ENCODE results near the gene GRIK4. TPM values are rescaled to one million over a fixed set of nuclear protein-coding genes. Genes with fewer than 3 reads are reported as not detected.
"Not testable (repeated sequence)": the region's sequence is repeated elsewhere in the genome, so short reads cannot be mapped to it uniquely, and the experiment has no call there.

GRIK4 gene
- total RNA-seq, 1 donor from 2014 or later: not detected

- no peak overlapping the region for H3K4me3 ChIP-seq
- no peaks in the 10 kb centered on the region for H3K36me3 ChIP-seq
- intact Hi-C loops (cut with DNase I): no loop called here
- no peak for DNase-seq (ENCODE audit: low spot score in 2 of 2)
- H3K27me3 ChIP-seq: no peaks in the 10 kb centered on the region
- TF ChIP-seq CTCF (IDR thresholded peaks at IDR 0.05): no peak
- H3K27ac ChIP-seq: no peak overlapping the region
- peaks cover 0 to 9% of the 10 kb centered on the region in 2 donors for H3K9me3 ChIP-seq
- no peaks in the 10 kb centered on the region for H3K4me1 ChIP-seq
Observed at GRCh38 chr11:120622189-120622875, 110.8 kb downstream of the GRIK4 start.

GRCh38 chr11:120624992-120625391 is 113.4 kb downstream of the GRIK4 start:
- H3K27me3 ChIP-seq; intact Hi-C loops (cut with DNase I); H3K4me3 ChIP-seq; H3K4me1 ChIP-seq; H3K27ac ChIP-seq; H3K36me3 ChIP-seq; DNase-seq (ENCODE audit: low spot score in 2 of 2); H3K9me3 ChIP-seq: not testable (repeated sequence)

GRCh38 chr11:120625565-120625964 is 114.0 kb downstream of the GRIK4 start:
- H3K27ac ChIP-seq: no peak overlapping the region
- no peak for DNase-seq (ENCODE audit: low spot score in 2 of 2)
- no peaks in the 10 kb centered on the region for H3K4me1 ChIP-seq
- H3K36me3 ChIP-seq: no peaks in the 10 kb centered on the region
- H3K27me3 ChIP-seq: no peaks in the 10 kb centered on the region
- no peak for TF ChIP-seq CTCF (IDR thresholded peaks at IDR 0.05)
- no peaks in the 10 kb centered on the region for H3K9me3 ChIP-seq
- intact Hi-C loops (cut with DNase I): no loop called here
- no peak overlapping the region for H3K4me3 ChIP-seq

- Histone ChIP-seq H3K4me1 (no peaks in the 10 kb centered on the region), H3K4me3 (no peak overlapping the region), H3K36me3 (no peaks in the 10 kb centered on the region), H3K27me3 (no peaks in the 10 kb centered on the region), H3K27ac (no peak overlapping the region), H3K9me3 (no peaks in the 10 kb centered on the region)
- intact Hi-C loops (cut with DNase I): no loop called here
- no peak for TF ChIP-seq CTCF (IDR thresholded peaks at IDR 0.05)
- no peak for DNase-seq (ENCODE audit: low spot score in 2 of 2)
Observed at GRCh38 chr11:120626791-120627190, 115.2 kb downstream of the GRIK4 start.

- intact Hi-C loops (cut with DNase I): no loop called here
- Histone ChIP-seq H3K36me3 (no peaks in the 10 kb centered on the region), H3K27me3 (no peaks in the 10 kb centered on the region), H3K4me1 (no peaks in the 10 kb centered on the region), H3K9me3 (no peaks in the 10 kb centered on the region), H3K27ac (no peak overlapping the region), H3K4me3 (no peak overlapping the region)
- no peak for TF ChIP-seq CTCF (IDR thresholded peaks at IDR 0.05)
- DNase-seq (ENCODE audit: low spot score in 2 of 2): no peak
Observed at GRCh38 chr11:120627327-120628163, 116.0 kb downstream of the GRIK4 start.

- TF ChIP-seq CTCF (IDR thresholded peaks at IDR 0.05): no peak
- intact Hi-C loops (cut with DNase I): no loop called here
- H3K27me3 ChIP-seq: no peaks in the 10 kb centered on the region
- no peak overlapping the region for H3K27ac ChIP-seq
- H3K4me3 ChIP-seq: no peak overlapping the region
- no peaks in the 10 kb centered on the region for H3K9me3 ChIP-seq
- DNase-seq (ENCODE audit: low spot score in 2 of 2): no peak
- no peaks in the 10 kb centered on the region for H3K4me1 ChIP-seq
- no peaks in the 10 kb centered on the region for H3K36me3 ChIP-seq
Observed at GRCh38 chr11:120629407-120630080, 118.0 kb downstream of the GRIK4 start.
